Adrenal gland (tissue), 12 donors: ENCODE data around the gene SPG7. TPM values are rescaled to one million over a fixed set of nuclear protein-coding genes. Genes with fewer than 3 reads are reported as not detected.

Experiments used
- DNase-seq, 7 donors: peaks; one replicate each; pipeline ENCODE4 v3.0.0-alpha.2; 2019 to 2020
- H3K27ac ChIP-seq, 5 donors: fragments of 200-600 bp; sonication (generic) in 4 of 5; 1 replicate in 3 of 5; 2 replicates in 2 of 5; pipeline versions ENCODE4 v1.5.1 to v1.8.0; 2016 to 2020; ENCODE audit warnings: mild to moderate bottlenecking in 1 of 5
- H3K27me3 ChIP-seq: fragments of 200-600 bp; 2 replicates; pipeline ENCODE4 v1.8.0; 2021
- H3K36me3 ChIP-seq, 2 donors: fragments of 200-600 bp; replicated peaks in 1 of 2; 1 replicate in 1 of 2; 2 replicates in 1 of 2; pipeline versions ENCODE4 v1.5.1 to v1.8.0; 2018 to 2022
- H3K4me1 ChIP-seq, 2 donors: fragments of 200-600 bp; replicated peaks in 1 of 2; 1 replicate in 1 of 2; 2 replicates in 1 of 2; pipeline versions ENCODE4 v1.5.1 to v1.8.0; 2018 to 2021
- H3K4me3 ChIP-seq, 4 donors: fragments of 200-600 bp; sonication (generic) in 3 of 4; one replicate each; pipeline ENCODE4 v1.5.1; 2016 to 2018
- H3K9me3 ChIP-seq, 3 donors: fragments of 200-600 bp; sonication (generic) in 1 of 3; replicated peaks in 1 of 3; 1 replicate in 2 of 3; 2 replicates in 1 of 3; pipeline versions ENCODE4 v1.5.1 to v1.8.0; 2016 to 2021
- CTCF ChIP-seq, 6 experiments: fragments of 450-650 bp in 4 of 6; fragments of 200-600 bp in 2 of 6; sonication (generic) in 1 of 6; IDR thresholded peaks; 1 replicate in 5 of 6; 2 replicates in 1 of 6; pipeline versions ENCODE4 v1.5.1 to v1.8.0; 2016 to 2021; ENCODE audit warnings: antibody characterized with exemption in 6 of 6, mild to moderate bottlenecking in 2 of 6, moderate library complexity in 1 of 6
- POLR2A ChIP-seq, 2 donors: fragments of 450-650 bp; IDR thresholded peaks; one replicate each; pipeline ENCODE4 v1.6.1; 2017; ENCODE audit warnings: antibody characterized with exemption in 2 of 2, mild to moderate bottlenecking in 2 of 2, moderate library complexity in 1 of 2
- WGBS, 4 donors: extraction: QIAGEN DNeasy Blood & Tissue Kit in 2 of 4; methylation state at CpG; one replicate each; pipeline versions ENCODE4 v1.1.5 to v1.1.7; 2013 to 2017; 5-methylcytosine and 5-hydroxymethylcytosine counted together
- intact Hi-C, 2 donors: fragments of 100-400 bp; cut with DNase I; formaldehyde crosslinking; loops; one replicate each; pipeline versions ENCODE4 v1.14.1 to v1.15.0; 2022 to 2023
- polyA plus RNA-seq, 3 donors: library from polyadenylated mRNA; stranded (reverse); fragments of 200-250 nt in 2 of 3; fragments of 350-450 nt in 1 of 3; fragmentation: Illumina TruSeq in 1 of 3; extraction: RNeasy Lipid Tissue Mini Kit (QIAGEN cat#74804) in 1 of 3; gene quantifications; one replicate each; pipeline ENCODE4 v1.2.3, GENCODE V29; 2013 to 2014
- total RNA-seq, 9 donors: library from RNA; depleted of rRNA in 4 of 9; stranded (reverse); fragments of >200 nt in 4 of 9; fragments of 120-200 nt in 1 of 9; fragmentation: NEBNext Ultra II Directional in 1 of 9; extraction: Animal tissue kit (Norgen Biotek cat#: 25700) in 1 of 9; gene quantifications; one replicate each; pipeline versions ENCODE4 v1.1.0 to v1.2.4, GENCODE V29; 2013 to 2023
- donor health status: healthy with polysubstance abuse.
- donor health status: Bipolar disorder and iron deficiency.
- donor health status: DM: yes; HTN: yes; CAD: no.
- donor health status: DM: no; HTN: no; CAD: no.
- donor health status: DM: no; HTN: no; CAD: no.
- donor health status: DM: yes; HTN: yes; CAD: no.

Gene SPG7
- total and polyA plus RNA-seq, 12 donors: 57.1 to 250 (median 142) TPM

GRCh38 chr16:89525146-89525913 is 17.1 kb downstream of the SPG7 start:
- no peaks in the 10 kb centered on the region for H3K27me3 ChIP-seq
- TF ChIP-seq CTCF (IDR thresholded peaks at IDR 0.05): no peak
- no peak for TF ChIP-seq POLR2A (IDR thresholded peaks at IDR 0.05)
- WGBS, 4 donors: 75 to 84% (median 81%) methylated on average over 20 of the region's 20 CpGs
- H3K4me1 ChIP-seq: no peaks in the 10 kb centered on the region
- H3K36me3 ChIP-seq: peaks cover 0 to 87% of the 10 kb centered on the region in 2 donors
- H3K27ac ChIP-seq: no peak overlapping the region
- no peak for DNase-seq
- no peak overlapping the region for H3K4me3 ChIP-seq
- intact Hi-C loops: no loop called here
- H3K9me3 ChIP-seq: no peaks in the 10 kb centered on the region

GRCh38 chr16:89529097-89529496 is 20.9 kb downstream of the SPG7 start:
- intact Hi-C loops: no loop called here
- WGBS, 4 donors: 88 to 95% (median 90%) methylated on average over 16 of the region's 16 CpGs
- Histone ChIP-seq H3K4me1 (no peaks in the 10 kb centered on the region), H3K36me3 (peaks cover 0 to 93% of the 10 kb centered on the region in 2 donors), H3K9me3 (no peaks in the 10 kb centered on the region), H3K27ac (no peak overlapping the region), H3K4me3 (no peak overlapping the region), H3K27me3 (no peaks in the 10 kb centered on the region)
- DNase-seq: no peak
- no peak for TF ChIP-seq POLR2A (IDR thresholded peaks at IDR 0.05)
- no peak for TF ChIP-seq CTCF (IDR thresholded peaks at IDR 0.05)

- no peak for DNase-seq
- Histone ChIP-seq H3K27me3 (no peaks in the 10 kb centered on the region), H3K4me1 (no peaks in the 10 kb centered on the region), H3K9me3 (no peaks in the 10 kb centered on the region), H3K27ac (no peak overlapping the region), H3K36me3 (peaks cover 0 to 93% of the 10 kb centered on the region in 2 donors), H3K4me3 (no peak overlapping the region)
- 90 to 94% (median 93%) methylated on average over 28 to 37 of the region's 37 CpGs for WGBS, 4 donors
- intact Hi-C loops: no loop called here
- TF ChIP-seq CTCF (IDR thresholded peaks at IDR 0.05) (no peak), POLR2A (IDR thresholded peaks at IDR 0.05) (no peak)
Observed at GRCh38 chr16:89530401-89531381, 22.5 kb downstream of the SPG7 start.

- peaks cover 0 to 86% of the 10 kb centered on the region in 2 donors for H3K36me3 ChIP-seq
Observed at GRCh38 chr16:89531821-89532526, 23.8 kb downstream of the SPG7 start.

More at GRCh38 chr16:89531821-89532526, 23.8 kb downstream of the SPG7 start:
- TF ChIP-seq POLR2A (IDR thresholded peaks at IDR 0.05): no peak
- no peak for TF ChIP-seq CTCF (IDR thresholded peaks at IDR 0.05)
- no peak overlapping the region for H3K4me3 ChIP-seq
- peak overlapping the region in 1 of 5 donors; percentile 69 for H3K27ac ChIP-seq
- no peaks in the 10 kb centered on the region for H3K4me1 ChIP-seq
- no peak for DNase-seq
- WGBS, 4 donors: 80 to 89% (median 83%) methylated on average over 16 to 31 of the region's 31 CpGs
- H3K27me3 ChIP-seq: no peaks in the 10 kb centered on the region
- intact Hi-C loops: no loop called here
- H3K9me3 ChIP-seq: no peaks in the 10 kb centered on the region
